Activated CD8-positive, alpha-beta memory T cell treated with anti-CD3 and anti-CD28 coated beads for 48 hours (primary cell): ENCODE data around the gene CEP43.

ENCODE experiments used
- DNase-seq, 3 experiments: peaks; one replicate each; pipeline ENCODE4 v3.0.0-alpha.2; 2020; ENCODE audit warnings: low read depth in 2 of 3, low spot score in 2 of 3

Gene CEP43, protein sequence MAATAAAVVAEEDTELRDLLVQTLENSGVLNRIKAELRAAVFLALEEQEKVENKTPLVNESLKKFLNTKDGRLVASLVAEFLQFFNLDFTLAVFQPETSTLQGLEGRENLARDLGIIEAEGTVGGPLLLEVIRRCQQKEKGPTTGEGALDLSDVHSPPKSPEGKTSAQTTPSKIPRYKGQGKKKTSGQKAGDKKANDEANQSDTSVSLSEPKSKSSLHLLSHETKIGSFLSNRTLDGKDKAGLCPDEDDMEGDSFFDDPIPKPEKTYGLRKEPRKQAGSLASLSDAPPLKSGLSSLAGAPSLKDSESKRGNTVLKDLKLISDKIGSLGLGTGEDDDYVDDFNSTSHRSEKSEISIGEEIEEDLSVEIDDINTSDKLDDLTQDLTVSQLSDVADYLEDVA

DNA sequence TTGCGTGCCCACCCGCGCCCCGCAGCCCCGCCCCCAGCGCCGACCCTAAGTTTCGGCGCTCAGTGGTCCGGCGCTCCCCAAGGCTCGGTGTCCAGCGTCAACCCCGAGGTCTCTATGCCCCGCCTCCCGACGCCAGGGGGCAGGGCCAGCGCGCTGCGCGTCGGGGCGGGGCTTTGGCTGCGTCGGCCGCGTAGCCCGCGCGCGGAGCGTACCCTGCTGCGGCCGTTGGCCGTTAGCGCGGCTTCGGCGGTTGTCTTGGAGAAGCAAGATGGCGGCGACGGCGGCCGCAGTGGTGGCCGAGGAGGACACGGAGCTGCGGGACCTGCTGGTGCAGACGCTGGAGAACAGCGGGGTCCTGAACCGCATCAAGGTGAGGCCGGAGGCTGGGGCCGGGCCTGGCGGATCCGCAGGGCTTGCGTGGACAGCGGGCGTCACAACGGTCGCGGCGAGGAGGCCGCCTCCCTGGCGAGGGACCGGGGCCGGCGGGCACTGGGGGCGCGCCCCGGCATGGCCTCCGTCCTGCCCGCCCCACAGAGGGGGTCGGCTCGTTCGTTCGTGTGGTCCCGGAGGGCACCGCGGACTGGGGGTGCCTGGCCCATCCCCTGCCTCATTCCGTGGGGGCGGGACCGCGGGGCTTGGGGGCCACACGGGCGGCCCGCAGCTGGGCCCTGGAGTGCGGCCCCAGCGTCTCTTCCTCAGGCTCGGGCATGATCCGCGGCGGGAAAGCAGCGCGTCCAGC, at the start of gene CEP43:
CEP43 (plus strand) TSS at position 253 of the 739 bp plus-strand sequence; CDS start at position 269, 16 bp downstream.
- peak; percentile 76 to 92 (median 84) for DNase-seq

DNA sequence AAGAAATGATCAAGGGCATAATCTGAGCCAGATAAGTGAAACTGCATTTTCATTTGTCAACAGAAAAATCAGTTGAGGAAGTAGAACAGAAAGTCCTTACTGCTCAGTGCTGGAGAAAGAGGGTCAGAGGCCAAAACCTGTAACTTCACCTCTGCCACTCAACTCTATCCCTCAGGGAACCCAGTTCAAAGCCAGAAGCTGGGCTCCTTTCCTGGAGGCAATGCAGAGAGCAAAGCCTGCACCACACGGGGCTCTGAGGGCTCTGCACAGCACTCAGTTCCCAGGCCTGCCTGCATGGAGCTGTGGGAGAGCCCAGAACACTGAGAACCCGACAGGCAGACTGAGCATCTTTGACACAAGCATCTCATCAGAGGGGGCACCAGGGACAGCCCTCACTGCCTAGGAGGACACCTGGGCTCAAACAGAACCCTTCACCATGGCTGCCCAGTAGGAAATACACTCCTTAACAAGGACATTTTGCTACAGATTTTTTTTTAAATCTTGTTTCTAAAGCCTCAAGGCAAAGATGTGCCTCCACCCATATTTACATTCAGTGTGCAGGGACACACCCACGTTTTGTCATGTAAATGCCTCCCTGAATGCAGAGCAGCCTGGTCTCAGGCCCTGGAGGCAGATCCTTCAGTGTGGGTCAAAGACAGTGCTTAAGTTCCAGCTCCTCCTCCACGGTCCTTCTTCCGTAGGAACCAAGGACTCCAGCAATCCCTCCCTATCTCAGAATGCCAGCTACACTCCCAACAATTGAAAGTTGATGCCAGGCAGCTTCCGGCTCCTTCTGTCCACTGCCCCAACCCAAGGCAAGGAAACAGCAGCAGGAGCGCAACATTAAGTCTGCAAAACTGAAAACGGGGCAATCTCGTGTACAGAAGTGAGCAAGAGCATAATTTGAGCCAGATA, 49.4 kb upstream of the CEP43 start:
- DNase-seq: no peak

- DNase-seq: no peak
Measured at GRCh38 chr6:166950443-166950821, 48.8 kb upstream of the CEP43 start.

DNA sequence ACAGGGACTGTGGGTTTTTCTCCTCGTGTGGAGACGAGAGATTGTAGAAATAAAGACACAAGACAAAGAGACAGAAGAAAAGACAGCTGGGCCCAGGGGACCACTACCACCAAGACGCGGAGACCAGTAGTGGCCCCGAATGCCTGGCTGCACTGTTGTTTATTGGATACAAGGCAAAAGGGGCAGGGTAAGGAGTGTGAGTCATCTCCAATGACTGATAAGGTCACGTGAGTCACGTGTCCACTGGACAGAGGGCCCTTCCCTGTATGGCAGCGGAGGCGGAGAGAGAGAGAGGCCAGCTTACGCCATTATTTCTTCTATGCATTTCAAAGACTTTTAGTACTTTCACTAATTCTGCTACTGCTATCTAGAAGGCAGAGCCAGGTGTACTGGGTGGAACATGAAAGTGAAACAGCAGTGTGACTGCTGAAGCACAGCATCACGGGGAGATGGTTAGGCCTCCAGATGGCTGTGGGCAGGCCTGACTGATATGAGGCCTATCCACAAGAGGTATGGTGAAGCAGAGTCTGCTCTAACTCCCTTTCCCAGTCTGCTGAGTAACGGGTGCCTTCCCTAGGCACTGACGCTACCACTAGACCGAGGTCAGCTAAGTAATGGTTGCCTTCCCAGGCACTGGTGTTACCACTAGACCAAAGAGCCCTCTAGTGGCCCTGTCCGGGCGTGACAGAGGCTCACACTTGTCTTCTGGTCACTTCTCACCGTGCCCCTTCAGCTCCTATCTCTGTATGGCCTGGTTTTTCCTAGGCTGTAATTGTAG, 48.1 kb upstream of the CEP43 start:
- DNase-seq: peak in 2 of 3 experiments; percentile 42 to 44

DNA sequence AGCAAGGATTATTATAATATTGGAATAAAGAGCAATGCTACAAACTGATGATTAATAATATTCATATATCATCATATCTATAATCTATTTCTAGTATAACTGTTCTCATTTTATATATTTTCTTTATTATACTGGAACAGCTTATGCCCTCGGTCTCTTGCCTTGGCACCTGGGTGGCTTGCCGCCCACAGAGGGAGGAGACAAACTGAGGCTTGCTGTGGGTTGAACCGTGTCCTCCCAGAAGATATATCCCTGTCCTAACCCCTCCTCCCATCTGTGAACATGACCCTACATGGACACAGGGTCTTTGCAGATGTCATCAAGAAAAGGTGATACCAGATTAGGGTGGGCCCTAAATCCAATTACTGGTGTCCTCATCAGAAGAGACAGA, 47.5 kb upstream of the CEP43 start:
- no peak for DNase-seq

DNA sequence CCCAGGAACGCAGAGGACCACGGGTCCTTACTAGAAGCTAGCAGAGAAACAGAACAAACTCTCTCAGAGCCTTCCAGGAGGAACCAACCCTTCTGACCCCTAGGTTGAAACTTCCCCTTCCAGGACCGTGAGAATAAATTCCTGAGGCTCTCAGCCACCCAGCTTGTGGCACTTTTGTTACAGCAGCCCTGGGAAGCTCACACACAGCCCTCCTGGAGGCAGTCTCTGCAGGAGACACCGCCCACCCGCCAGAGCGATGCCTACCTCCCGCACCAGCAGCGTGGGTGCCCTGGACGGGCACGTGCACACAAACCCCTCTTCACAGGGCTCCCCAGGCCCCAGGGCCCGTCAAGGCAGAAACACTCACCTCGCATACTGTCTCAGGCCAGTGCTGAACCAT, 47.1 kb upstream of the CEP43 start:
- no peak for DNase-seq

DNA sequence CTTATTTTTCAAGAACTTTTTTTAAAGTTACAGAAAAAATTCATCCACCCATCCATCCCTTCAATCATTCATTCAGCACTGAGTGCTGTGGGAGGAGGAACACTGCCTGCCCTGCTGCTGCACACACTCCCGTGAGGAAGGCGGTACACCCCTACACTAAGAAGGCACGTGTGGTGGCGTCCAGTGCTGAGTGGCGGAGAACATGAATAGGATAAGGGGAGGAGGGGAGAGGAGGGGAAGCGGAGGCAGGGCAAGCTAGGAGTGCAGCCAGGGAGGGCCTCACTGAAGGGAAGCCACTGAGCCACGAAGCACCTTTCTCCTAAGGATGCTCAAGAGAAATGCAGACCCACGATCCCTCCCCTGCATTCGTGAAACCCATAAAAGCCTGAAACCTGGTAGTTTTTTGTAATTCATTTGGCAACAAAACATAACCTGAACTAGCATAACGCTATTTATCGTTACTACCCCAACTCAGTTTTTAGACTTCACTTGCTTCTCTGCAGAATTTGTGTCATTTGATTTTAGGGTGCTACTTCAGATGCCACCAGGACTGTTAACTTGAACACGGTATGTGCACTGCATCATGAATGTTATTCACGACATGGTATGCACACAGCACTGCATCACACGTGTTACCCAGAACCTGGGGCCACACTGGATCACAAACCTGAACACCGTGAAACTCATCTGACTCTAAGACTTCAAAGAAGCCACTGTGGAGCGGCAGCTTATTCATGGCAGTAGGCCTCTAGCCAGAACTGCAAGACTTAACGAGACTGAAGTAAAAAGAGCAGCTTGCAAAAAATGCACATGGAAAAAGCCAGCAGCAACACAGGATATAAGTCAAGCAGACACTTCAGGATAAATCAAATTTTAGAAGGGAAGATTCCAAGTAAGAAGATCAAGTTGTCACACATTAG, 46.4 kb upstream of the CEP43 start:
- no peak for DNase-seq

DNA sequence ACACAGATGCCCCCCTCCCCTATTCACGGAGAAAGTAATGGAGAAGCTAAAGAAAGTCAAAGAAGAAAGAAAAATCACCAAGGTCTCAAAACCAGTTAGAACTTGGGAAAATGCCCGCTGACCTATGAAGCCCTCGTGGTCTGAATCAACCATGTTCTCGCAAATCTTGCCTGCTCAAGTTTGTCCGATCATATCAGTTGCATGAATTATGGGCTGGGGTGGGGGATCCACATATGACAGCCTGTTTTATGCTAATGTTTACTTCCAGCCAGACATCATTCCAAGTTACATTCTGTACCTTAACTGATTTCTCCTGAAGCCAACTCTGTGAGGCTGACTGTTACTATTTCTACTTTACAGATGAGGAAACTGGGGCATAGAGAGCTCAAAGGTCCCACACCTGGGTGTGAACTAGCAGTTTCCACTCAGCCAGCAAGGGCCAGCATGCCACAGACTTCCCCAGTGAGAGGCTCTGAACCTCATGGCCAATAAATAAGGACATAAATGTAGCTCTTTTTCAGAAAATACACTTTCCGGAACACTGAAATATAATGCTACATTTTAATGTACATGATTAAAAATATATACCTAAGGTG, 45.0 kb upstream of the CEP43 start:
- DNase-seq: no peak

- no peak for DNase-seq
Measured at GRCh38 chr6:166955121-166955864, 43.9 kb upstream of the CEP43 start.

DNA sequence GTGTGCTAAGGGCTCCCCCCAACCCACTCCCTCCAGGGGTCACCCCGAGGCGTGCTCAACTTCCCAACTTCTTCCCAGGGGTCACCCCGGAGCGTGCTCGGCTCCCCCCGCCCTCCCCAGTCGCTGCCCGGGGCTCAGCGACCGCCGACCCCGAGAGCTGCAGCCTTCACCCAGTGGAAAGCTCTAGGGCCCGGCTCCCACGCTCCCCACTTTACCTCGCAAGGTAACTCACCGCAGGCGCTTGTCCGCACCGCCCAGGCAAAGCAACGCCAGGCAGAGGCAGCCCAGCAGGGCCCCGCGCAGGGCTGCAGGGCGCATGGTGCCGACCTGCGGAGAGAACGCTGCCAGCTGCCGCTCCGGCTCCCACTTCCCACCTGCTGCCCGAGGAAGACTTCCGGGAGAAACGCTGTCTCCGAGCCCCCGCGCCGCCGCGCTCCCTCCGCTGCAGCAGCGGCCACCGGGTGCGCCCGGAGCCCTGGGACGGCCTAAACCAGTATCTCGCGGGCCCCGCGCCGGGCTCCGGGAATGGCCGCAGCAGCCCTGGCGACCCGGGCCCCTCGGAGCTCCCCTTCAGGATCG, 43.2 kb upstream of the CEP43 start:
- DNase-seq: no peak

DNA sequence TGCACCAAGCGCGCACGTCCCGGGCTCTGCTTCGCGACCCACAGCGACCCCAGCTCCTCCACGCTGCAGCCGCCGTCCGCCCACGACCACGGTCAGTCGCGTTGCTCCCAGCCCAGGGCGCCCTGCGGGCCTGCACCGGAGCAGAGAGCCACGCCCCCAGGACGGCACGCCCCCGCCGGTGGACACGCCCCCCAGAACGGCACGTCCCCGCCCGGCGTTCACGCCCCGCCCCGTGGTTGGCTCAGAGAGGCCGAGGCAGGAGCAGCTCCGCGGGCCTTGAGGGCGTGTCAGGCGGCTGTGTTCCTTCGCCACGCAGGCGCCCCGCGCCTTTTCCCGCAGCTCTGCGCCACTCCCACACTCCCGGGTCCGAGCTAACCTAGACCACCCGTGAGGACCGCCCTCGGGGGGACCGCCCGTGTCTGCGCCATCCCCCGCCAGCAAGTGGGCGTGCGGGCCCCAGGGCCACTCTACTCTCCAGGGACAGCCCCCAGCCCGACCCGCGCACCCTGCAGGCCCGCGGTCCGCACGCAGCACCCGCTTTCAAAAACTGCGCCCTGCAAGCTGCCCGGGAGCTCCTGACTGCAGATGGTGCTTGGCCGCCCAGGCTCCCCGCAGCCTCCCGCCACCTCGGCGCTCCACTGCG, 42.6 kb upstream of the CEP43 start, which contains the start of gene RNASET2:
RNASET2 (minus strand) TSS at position 107 of the 643 bp plus-strand sequence. CDS start 368 bp downstream, outside the sequence.
- DNase-seq: peak; percentile 96 to 98 (median 98)

DNA sequence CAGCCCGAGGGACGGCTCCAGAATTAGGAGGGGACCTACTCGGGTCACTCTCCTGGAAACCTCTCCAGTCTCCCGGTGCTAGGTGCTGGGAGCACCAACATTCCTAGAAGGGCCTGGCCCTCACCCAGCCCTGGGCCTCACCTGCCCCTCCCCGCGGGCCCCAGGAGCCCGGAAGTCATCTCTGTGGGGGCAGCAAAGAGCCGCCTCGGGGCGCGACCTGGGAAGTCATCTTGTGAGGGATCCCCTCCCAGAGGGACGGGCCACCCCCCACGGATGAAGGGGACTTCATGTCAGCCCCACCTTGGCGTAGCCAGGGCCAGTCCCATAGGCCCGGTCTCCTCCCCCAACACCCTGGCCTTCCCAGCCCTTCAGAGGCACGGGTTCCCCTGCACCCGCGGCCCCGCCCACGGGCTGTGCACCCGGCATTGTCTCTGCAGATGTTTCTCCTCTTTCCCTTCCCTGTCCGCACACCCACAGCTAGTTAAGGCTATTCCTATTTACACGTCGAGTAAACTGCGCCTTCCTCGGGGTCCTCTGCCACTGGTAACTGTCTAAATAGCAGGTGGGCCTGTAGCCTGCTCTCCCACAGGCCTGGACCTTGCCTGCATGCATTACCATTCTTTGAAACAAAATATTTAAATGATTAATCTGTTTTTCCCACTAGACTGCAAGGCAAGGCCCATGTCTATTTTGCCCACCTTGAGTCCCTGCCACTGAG, 42.0 kb upstream of the CEP43 start:
- DNase-seq: peak in 2 of 3 experiments; percentile 31 to 35

- DNase-seq: no peak
Measured at GRCh38 chr6:166957805-166958076, 41.5 kb upstream of the CEP43 start.

DNA sequence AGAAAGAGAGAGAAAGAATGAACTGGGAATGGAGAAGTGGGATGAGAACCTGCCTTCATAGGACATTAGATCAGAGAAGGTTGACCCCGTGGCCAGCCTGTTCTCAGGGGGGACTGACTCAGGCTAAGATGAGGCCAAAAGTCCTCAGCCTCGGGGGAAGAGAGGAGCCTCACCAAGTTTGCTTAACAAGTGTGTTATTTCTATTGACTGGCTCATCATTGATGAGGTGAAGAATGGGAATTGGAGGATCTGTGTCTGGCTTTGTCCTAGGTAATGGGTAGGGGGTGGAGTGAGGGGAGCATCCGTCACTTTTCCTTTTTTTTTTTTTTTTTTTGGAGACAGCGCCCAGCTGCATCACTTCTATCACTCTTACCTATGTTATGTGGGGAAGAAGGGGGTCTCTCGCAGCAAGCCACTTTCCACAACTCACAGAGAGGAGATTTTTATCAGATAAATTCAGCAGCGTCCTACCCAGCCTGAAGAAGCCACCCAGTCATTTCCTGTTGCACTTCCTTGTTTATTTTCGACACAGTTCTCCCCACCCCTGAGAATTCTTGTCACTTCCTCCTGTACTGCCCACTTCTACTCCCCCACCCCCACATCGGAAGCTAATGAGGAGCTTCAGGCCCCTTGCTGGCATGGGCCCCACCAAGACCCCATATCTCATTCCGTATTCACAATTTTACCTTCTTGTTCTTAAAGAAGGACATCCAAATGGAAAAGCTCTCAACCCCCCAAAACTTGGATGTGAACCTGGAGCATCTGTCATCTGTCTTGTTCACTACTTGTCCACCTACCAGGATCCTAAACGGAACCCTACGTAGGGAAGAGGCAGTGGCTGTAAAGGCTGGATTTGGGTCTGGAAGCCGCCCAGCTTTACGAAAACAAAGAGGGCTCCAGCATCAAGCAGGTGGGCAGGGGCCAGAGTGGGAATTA, 40.0 kb upstream of the CEP43 start:
- DNase-seq: no peak

DNA sequence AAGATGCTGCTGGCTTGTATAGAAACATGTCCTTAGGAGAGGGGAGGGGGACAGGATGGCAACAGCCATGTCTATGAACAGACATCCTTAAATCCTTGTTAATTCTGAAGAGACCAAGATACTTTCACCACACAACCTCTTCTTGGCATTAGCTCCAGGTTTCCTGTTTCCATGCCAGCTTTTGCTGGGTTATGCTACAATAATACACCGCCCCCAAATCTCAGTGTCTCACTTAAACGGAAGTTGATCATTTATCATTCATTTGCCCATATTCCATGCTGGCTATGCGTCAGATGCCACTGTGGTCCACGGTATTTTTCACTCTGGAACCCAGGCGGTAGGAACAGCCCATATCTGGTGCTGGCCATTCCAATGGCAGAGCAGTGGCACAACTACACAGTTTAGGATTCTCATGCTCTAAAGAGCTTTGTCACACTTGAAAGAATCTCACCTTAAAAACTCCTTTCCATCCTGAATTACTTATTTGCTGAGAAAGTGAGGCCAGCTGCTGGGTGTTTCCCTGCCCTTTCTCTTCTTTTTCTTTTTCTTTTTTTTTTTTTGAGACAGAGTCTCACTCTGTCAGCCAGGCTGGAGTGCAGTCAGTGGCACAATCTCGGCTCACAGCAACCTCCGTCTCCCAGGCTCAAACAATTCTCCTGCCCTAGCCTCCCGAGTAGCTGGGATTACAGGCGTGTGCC, 39.1 kb upstream of the CEP43 start:
- no peak for DNase-seq
